Gastrocnemius medialis (tissue), 4 donors: ENCODE measurements around the gene LPCAT3.

ENCODE experiments used
- CTCF ChIP-seq, 5 experiments: fragments of 450-650 bp in 3 of 5; fragments of 200-600 bp in 2 of 5; sonication (generic) in 2 of 5; IDR thresholded peaks in 4 of 5; conservative IDR thresholded peaks in 1 of 5; 1 replicate in 4 of 5; 2 replicates in 1 of 5; pipeline ENCODE4 v1.5.1; 2016 to 2019; ENCODE audit warnings: antibody characterized with exemption in 5 of 5, mild to moderate bottlenecking in 3 of 5, moderate library complexity in 3 of 5
- POLR2A ChIP-seq, 2 donors: fragments of 450-650 bp; IDR thresholded peaks; one replicate each; pipeline ENCODE4 v1.6.1; 2017; ENCODE audit warnings: antibody characterized with exemption in 2 of 2, mild to moderate bottlenecking in 2 of 2, moderate library complexity in 2 of 2

- TF ChIP-seq CTCF (IDR thresholded peaks at IDR 0.05 in 4 of 5, conservative IDR thresholded peaks at IDR 0.05 in 1 of 5) (no peak), POLR2A (IDR thresholded peaks at IDR 0.05) (no peak)
Observed at GRCh38 chr12:7001921-7002591, 16.2 kb downstream of the LPCAT3 start.
